NB4 (cell line): ENCODE results near the gene GRB10.

ENCODE experiments used
- MAX ChIP-seq: IDR thresholded peaks from 2 replicates; pipeline ENCODE4 v1.6.1; 2011; ENCODE audit warnings: low read depth, low read length
- POLR2A ChIP-seq: IDR thresholded peaks from 2 replicates; pipeline ENCODE4 v1.6.1; 2011; ENCODE audit warnings: mild to moderate bottlenecking; ENCODE audit not compliant: insufficient read length; ENCODE audit errors: extremely low read depth

- TF ChIP-seq POLR2A (no peak), MAX (no peak)
These were observed 83.6 kb downstream of the GRB10 start for GRCh38 chr7:50699143-50699542.
